ENCODE results near the gene ARID1B.

DNA sequence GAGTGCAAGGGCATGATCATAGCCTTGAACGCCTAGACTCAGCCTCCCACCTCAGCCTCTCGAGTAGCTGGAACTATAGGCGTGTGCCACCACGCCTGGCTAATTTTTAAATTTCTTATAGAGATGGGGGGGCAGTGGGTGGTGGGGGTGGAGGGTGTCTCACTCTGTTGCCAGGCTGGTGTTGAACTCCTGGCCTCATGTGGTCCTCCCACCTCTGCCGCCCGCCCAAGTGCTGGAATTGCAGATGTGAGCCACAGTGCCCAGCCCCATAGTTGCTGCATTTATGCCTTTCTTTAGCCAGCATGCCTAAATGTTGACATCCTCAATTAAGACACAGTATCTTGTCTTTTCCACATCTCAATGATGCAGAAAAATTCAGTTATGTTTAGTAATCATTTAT is 171.1 kb downstream of the ARID1B start:
- TF ChIP-seq, protein P1, sequence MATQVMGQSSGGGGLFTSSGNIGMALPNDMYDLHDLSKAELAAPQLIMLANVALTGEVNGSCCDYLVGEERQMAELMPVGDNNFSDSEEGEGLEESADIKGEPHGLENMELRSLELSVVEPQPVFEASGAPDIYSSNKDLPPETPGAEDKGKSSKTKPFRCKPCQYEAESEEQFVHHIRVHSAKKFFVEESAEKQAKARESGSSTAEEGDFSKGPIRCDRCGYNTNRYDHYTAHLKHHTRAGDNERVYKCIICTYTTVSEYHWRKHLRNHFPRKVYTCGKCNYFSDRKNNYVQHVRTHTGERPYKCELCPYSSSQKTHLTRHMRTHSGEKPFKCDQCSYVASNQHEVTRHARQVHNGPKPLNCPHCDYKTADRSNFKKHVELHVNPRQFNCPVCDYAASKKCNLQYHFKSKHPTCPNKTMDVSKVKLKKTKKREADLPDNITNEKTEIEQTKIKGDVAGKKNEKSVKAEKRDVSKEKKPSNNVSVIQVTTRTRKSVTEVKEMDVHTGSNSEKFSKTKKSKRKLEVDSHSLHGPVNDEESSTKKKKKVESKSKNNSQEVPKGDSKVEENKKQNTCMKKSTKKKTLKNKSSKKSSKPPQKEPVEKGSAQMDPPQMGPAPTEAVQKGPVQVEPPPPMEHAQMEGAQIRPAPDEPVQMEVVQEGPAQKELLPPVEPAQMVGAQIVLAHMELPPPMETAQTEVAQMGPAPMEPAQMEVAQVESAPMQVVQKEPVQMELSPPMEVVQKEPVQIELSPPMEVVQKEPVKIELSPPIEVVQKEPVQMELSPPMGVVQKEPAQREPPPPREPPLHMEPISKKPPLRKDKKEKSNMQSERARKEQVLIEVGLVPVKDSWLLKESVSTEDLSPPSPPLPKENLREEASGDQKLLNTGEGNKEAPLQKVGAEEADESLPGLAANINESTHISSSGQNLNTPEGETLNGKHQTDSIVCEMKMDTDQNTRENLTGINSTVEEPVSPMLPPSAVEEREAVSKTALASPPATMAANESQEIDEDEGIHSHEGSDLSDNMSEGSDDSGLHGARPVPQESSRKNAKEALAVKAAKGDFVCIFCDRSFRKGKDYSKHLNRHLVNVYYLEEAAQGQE (IDR thresholded peaks at IDR 0.05; ENCODE audit: insufficient read depth in 1 of 2, low read depth in 2 of 2, low read length in 1 of 2), result no peak
- TF ChIP-seq, protein P2, sequence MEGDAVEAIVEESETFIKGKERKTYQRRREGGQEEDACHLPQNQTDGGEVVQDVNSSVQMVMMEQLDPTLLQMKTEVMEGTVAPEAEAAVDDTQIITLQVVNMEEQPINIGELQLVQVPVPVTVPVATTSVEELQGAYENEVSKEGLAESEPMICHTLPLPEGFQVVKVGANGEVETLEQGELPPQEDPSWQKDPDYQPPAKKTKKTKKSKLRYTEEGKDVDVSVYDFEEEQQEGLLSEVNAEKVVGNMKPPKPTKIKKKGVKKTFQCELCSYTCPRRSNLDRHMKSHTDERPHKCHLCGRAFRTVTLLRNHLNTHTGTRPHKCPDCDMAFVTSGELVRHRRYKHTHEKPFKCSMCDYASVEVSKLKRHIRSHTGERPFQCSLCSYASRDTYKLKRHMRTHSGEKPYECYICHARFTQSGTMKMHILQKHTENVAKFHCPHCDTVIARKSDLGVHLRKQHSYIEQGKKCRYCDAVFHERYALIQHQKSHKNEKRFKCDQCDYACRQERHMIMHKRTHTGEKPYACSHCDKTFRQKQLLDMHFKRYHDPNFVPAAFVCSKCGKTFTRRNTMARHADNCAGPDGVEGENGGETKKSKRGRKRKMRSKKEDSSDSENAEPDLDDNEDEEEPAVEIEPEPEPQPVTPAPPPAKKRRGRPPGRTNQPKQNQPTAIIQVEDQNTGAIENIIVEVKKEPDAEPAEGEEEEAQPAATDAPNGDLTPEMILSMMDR (IDR thresholded peaks at IDR 0.05), result no peak
- TF ChIP-seq POLR2AphosphoS5 (IDR thresholded peaks at IDR 0.05; ENCODE audit: low read depth, low read length) (no peak), SIN3A (IDR thresholded peaks at IDR 0.05; ENCODE audit: borderline replicate concordance, insufficient read depth, low read depth, low read length) (no peak)
